Nephron progenitor cell (in vitro differentiated cells): ENCODE results near the gene CEP63.
"Not testable (repeated sequence)": the region's sequence is repeated elsewhere in the genome, so short reads cannot be mapped to it uniquely, and the experiment has no call there.

Experiments
- DNase-seq: peaks from one replicate; pipeline ENCODE4 v3.0.0; 2021
- H3K27ac Mint-ChIP-seq: 2 replicates; pipeline ENCODE4 v1.8.0; 2021; ENCODE audit warnings: mild to moderate bottlenecking, moderate library complexity, mixed read lengths
- H3K27me3 Mint-ChIP-seq: 2 replicates; pipeline ENCODE4 v1.8.0; 2021; ENCODE audit warnings: mild to moderate bottlenecking, low read depth, mixed read lengths; ENCODE audit not compliant: poor library complexity
- H3K36me3 Mint-ChIP-seq: 2 replicates; pipeline ENCODE4 v1.8.0; 2021; ENCODE audit warnings: low read depth, mixed read lengths
- H3K4me1 Mint-ChIP-seq: 2 replicates; pipeline ENCODE4 v1.8.0; 2021; ENCODE audit warnings: mixed read lengths
- H3K4me3 Mint-ChIP-seq: 2 replicates; pipeline ENCODE4 v1.8.0; 2021; ENCODE audit warnings: mild to moderate bottlenecking, moderate library complexity, mixed read lengths
- H3K9me3 Mint-ChIP-seq: 2 replicates; pipeline ENCODE4 v1.8.0; 2021; ENCODE audit warnings: mild to moderate bottlenecking, moderate library complexity, mixed read lengths
- CTCF ChIP-seq: fragments of 200-600 bp; sonication (generic); IDR thresholded peaks from 2 replicates; pipeline ENCODE4 v1.5.0; 2021; ENCODE audit warnings: antibody characterized with exemption

Gene CEP63

GRCh38 chr3:134567605-134568004 lies 81.7 kb downstream of the CEP63 start:
- TF ChIP-seq CTCF = no peak
- H3K9me3 Mint-ChIP-seq = peaks cover 51% of the 10 kb centered on the region
- H3K4me3 Mint-ChIP-seq = no peak overlapping the region
- no peak for DNase-seq
- H3K27ac Mint-ChIP-seq = peak overlapping the region; percentile 44
- H3K36me3 Mint-ChIP-seq = peaks cover 58% of the 10 kb centered on the region
- H3K4me1 Mint-ChIP-seq = no peaks in the 10 kb centered on the region
- no peaks in the 10 kb centered on the region for H3K27me3 Mint-ChIP-seq

GRCh38 chr3:134568790-134569189 lies 82.9 kb downstream of the CEP63 start:
- Mint-ChIP-seq H3K27me3 (no peaks in the 10 kb centered on the region), H3K4me3 (no peak overlapping the region), H3K27ac (no peak overlapping the region), H3K4me1 (no peaks in the 10 kb centered on the region), H3K9me3 (peaks cover 63% of the 10 kb centered on the region), H3K36me3 (peaks cover 61% of the 10 kb centered on the region)
- no peak for TF ChIP-seq CTCF
- DNase-seq = no peak

GRCh38 chr3:134569899-134570298 lies 84.0 kb downstream of the CEP63 start:
- not testable (repeated sequence) for DNase-seq, H3K4me1 Mint-ChIP-seq, H3K27ac Mint-ChIP-seq, H3K27me3 Mint-ChIP-seq, H3K4me3 Mint-ChIP-seq
- H3K36me3 Mint-ChIP-seq = peaks cover 58% of the 10 kb centered on the region
- peaks cover 67% of the 10 kb centered on the region for H3K9me3 Mint-ChIP-seq

- peak; percentile 8 for DNase-seq
- Mint-ChIP-seq H3K27me3 (no peaks in the 10 kb centered on the region), H3K4me3 (peak overlapping the region; percentile 9), H3K27ac (peak overlapping the region; percentile 85), H3K4me1 (peaks cover 17% of the 10 kb centered on the region), H3K36me3 (peaks cover 29% of the 10 kb centered on the region), H3K9me3 (peaks cover 46% of the 10 kb centered on the region)
- TF ChIP-seq CTCF = no peak
Observed at GRCh38 chr3:134576426-134576825, 90.6 kb downstream of the CEP63 start.

- Mint-ChIP-seq H3K27me3 (no peaks in the 10 kb centered on the region), H3K9me3 (peaks cover 44% of the 10 kb centered on the region), H3K27ac (peak overlapping the region; percentile 85), H3K4me3 (no peak overlapping the region), H3K4me1 (peaks cover 17% of the 10 kb centered on the region), H3K36me3 (peaks cover 29% of the 10 kb centered on the region)
- DNase-seq = no peak
- TF ChIP-seq CTCF = no peak
Observed at GRCh38 chr3:134576831-134577230, 91.0 kb downstream of the CEP63 start.

- Mint-ChIP-seq H3K9me3 (peaks cover 43% of the 10 kb centered on the region), H3K4me1 (peaks cover 17% of the 10 kb centered on the region), H3K36me3 (peaks cover 17% of the 10 kb centered on the region), H3K4me3 (no peak overlapping the region), H3K27ac (no peak overlapping the region), H3K27me3 (peaks cover under 1% of the 10 kb centered on the region)
- no peak for TF ChIP-seq CTCF
- DNase-seq = no peak
Observed at GRCh38 chr3:134579141-134579665, 93.3 kb downstream of the CEP63 start.
